ENCODE measurements around the gene CDK4.

CDK4 gene

GRCh38 chr12:57737467-57738460 lies 14.3 kb downstream of the CDK4 start:
- DNase-seq = peak; percentile 57

DNA sequence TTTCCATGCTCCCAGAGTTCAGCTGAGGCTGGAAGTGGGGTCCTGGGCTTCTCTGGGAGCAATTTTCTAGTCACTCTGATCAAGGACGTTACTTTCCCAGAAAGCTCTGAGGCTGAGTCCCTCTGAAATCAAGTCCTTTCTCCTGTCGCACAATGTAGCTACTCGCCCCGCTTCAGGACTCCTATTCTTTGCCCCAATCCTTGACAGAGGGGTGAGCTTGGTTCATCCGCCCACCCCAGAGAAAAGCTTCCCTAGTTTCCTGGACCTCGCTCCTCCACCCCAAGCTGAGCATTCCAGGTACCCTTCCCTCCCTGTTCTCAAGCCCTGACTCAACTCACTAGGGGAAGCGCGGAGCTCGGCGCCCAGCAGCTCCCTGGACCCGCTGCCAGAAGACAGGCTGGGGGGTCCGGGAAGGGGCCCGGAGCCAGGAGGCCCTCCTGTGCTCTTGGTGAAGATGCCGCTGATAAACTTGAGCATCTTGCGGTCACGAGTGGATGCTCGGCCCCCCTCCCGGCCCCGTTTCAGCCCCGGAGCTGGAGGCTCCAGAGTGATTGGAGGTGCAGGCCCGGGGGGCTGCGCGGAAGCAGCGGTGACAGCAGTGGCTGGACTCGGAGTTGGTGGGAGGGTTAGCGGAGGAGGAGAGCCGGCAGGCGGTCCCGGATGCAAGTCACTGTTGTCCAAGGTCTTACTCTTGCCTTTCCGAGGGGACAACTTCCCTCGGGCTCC lies 15.2 kb downstream of the CDK4 start:
- no peak for DNase-seq

DNA sequence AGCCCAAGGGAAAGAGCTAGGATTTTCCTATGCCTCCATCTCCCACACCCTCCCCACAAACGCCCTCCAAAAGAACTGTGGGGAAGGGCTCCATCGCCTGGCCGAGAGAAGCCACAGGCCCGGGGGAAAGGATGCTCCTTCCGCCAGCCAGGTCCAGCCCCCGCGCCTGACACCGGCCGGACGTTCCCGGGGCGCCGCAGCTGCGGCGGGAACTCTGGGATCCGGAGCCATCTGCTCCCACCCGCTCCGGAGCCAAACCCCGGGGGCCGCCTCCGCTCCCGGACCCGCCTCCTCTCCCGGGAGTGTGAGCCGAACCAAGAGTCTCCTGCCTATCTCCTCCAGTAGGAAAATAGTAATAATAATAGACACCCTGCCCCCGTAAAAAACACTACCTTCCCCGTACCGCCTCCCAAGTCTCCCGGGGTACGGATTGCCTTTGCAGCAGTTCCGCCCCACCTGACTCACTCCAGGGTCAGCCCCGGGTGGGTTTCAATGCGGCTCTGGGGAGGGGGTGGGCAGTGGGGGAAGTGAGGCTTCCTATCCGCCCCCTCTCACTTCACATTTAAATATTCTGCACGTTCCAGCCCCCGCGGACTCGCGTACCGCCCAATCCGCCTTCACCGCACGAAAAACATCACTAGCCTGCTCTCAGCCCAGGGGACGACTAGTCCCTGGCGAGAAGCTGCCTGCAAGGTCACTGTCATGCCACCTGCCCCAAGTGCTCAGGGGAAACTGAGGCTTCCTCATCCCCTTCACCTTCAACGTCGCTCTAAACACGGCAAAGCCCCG lies 16.0 kb downstream of the CDK4 start:
- DNase-seq = peak; percentile 77

- peak; percentile 84 for DNase-seq
Observed at GRCh38 chr12:57735198-57735855, 16.8 kb downstream of the CDK4 start.

DNA sequence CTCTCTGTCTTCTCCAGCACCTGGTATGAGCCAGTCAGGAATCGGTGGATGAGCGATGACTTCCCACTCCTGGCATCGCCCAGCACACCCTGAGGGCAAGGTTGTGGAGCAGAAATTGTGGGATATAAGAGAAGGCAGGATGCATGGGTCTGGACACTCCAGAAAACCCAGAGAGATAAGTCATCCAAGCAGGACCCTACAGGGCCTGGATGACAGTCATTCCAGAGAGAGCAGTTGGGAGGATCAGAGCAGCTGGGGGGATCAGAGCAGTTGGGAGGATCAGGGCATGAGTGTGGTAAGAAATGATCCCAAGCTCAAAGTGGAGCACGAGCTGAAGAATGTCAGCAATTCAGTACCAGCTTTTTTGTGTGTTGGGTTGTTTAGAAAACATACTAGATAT lies 17.5 kb downstream of the CDK4 start:
- no peak for DNase-seq

DNA sequence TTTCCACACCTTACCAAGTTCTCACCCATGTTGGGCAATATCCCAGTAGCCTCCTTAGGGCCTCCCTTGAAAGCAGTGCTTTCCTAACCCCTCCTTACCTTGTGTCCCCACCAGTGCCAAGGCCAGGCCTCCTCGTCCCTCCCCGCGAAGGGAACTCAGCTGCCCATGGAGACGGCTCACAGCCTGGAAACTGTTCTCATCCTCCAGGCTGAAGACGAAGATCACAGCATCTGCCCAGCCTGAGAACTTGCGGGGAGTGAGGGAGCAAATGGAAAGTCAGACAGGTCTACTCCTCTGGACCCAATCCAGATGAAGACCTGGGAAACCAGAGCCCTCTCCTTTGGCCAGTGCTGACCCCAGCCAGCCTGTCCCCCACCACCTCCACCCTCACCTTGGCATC lies 18.2 kb downstream of the CDK4 start:
- DNase-seq = no peak

GRCh38 chr12:57732726-57733593 lies 19.1 kb downstream of the CDK4 start:
- DNase-seq = no peak

- no peak for DNase-seq
Observed at GRCh38 chr12:57732270-57732669, 19.8 kb downstream of the CDK4 start.

DNA sequence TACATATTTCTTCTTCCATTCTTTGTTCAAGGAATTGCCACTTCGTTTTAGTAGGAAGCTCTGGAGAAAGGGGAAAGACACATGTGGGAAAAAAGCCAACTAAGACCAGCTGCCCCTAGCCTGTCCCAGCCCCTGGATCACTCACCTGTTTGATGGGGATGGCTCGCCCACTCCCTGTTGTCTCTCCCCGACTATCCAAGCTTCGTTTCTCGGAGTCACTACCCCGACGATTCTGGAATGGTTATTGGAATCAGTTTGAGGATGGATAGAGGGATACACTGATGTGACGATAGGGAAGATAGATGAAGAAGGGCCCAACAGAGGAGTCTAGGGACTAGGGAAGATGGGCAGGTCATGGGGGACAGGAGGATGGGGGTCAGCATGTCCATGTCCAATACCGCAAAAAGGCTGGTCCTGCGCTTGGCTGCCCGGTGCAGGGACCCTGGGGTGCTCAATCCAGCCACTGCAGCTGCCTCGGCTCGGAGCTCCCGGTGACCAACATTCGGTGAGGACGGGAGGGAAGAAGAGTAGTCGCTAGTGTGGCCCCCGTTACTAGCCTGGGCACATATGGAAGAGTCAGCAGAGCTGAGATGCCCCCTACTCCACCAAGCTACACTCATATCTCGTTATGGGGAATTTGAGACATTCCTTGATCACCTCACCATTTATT lies 20.6 kb downstream of the CDK4 start:
- no peak for DNase-seq

- no peak for DNase-seq
Observed at GRCh38 chr12:57730336-57731067, 21.6 kb downstream of the CDK4 start.

- DNase-seq = no peak
Observed at GRCh38 chr12:57729321-57729844, 22.7 kb downstream of the CDK4 start.

DNA sequence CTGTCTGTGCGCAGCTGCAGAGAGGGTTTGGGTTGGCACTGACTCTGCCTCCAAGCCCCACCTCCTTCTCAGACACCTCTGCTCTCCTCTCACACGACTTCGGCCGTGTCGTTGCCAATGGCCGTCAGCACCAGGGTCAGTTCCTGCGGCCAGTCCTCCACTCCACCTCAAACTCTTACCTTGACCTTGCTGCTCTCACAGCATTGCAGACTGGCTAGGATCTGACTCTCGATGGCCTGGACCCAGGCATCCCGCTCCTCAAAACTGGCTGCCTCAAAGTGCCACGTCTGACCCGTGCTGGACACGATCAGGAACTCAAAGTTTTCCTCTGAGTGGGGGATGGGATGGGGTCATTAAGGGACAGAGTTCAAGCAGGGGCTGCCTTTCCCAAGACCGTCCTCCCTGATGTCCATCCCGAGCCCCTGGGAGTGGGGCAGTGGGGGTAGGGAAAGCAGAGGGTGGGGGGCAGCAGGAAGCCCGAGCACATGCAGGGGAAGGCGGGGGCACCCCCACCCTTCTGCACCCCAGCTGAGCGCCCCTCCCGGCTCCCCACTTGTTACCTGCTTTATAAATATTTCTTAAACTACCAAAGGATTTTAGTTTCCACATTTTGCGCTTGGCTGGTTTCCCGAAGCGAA lies 24.2 kb downstream of the CDK4 start:
- no peak for DNase-seq

DNA sequence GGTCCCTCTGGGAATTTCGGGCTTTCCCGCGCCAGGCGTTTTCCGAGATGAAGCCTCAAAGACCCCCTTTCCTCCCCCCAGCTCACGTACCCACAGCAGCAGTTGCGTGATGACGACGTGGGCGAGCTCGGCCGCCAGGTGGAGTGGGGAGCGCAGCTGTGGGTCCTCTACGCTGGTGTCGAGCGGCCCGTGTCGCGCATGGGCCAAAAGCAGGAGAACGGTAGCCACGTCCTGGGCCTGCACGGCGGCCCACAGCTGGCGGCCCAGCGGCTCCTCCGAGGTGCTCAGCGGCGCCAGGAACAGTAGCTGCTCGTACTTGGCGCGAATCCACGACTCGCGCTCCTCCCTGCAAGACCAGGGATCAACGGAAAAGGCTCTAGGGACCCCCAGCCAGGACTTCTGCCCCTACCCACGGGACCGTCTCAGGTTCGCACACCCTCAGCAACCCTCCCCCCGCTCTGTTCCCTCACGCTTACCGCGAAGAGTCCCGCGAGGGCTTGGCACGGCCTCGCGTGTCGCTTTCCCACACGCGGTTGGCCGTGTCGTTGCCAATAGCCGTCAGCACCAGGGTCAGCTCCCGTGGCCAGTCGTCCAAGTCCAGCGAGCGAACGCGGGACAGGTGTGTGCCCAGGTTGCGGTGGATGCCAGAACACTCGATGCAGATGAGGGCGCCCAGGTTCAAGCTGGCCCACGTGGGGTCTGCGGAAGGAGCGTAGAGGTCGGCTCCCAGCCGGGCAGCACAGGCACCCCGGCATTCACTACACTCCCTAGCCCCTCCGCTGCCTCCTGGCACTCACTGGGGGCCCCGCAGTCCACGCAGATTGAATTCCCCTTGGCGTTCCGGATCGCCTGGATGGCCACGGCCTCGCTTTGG lies 25.0 kb downstream of the CDK4 start:
- DNase-seq = peak; percentile 65

GRCh38 chr12:57726151-57726883 lies 25.8 kb downstream of the CDK4 start:
- peak; percentile 79 for DNase-seq

DNA sequence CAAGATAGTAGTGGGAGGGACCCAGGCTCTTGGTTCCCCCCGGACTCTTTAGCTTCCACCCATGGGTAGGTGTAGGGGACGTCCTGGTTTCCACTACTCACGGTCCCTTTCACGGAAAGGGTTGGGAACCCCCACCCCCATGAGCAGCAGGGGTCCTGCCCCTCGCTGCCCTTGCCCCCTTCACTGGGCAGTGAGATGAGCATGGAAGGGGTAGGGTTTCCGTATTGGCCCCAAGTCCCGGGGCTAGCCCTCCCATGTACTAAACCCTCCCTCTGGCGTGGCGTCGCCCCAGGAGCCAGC lies 26.3 kb downstream of the CDK4 start:
- DNase-seq = no peak

GRCh38 chr12:57724936-57725740 lies 27.0 kb downstream of the CDK4 start:
- no peak for DNase-seq

All from right hindlimb (tissue), 1 donor.